Hindlimb muscle (tissue), 1 donor: ENCODE measurements around the gene PRDX4. TPM values are rescaled to one million over a fixed set of nuclear protein-coding genes. Genes with fewer than 3 reads are reported as not detected.
"Not testable (repeated sequence)": the region's sequence is repeated elsewhere in the genome, so short reads cannot be mapped to it uniquely, and the experiment has no call there.

ENCODE experiments used
- DNase-seq: peaks from one replicate; pipeline ENCODE4 v3.0.0-alpha.2; 2013
- polyA plus RNA-seq: library from polyadenylated mRNA; unstranded; fragments of 120-200 nt; gene quantifications from one replicate; pipeline ENCODE4 v1.2.1, GENCODE V29; 2013; ENCODE audit not compliant: insufficient read length

Gene PRDX4
- polyA plus RNA-seq, 1 donor: 57.3 TPM

DNA sequence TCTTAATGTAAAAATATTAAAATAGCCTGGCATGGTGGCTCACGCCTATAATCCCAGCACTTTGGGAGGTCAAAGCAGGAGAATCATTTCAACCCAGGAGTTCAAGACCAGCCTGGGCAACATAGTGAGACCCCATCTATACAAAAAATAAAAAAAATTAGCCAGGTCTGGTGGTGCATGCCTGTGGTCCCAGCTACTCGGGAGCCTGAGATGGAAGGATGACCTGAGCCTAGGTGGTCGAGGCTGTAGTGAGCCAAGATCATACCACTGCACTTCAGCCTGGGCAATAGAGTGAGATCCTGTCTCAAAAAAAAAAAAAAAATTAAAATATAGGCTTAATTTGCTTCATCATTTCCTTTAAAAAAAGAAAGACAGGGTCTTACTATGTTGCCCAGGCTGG is 9.2 kb downstream of the PRDX4 start:
- not testable (repeated sequence) for DNase-seq

DNA sequence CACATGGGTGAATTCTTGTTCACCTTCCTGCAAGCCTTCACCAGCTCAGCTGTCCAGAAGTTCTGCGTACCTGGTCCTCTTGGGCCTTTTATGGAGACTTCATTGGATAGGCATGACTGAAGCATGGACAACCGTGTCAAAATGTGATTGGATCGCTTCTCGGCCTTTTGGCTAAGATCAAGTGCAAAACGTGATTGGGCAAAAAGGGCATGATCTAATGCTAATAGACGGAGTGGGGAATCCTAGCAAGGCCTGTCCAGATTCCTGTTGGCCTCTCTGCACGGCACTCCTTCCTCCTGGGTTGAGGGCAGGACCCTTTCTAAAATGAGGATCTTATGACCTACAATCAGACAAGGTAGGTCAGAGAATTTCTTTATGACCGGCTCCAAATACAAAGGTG is 24.9 kb downstream of the PRDX4 start:
- DNase-seq: no peak

- DNase-seq: peak; percentile 39
These were observed 27.3 kb downstream of the PRDX4 start for GRCh38 chrX:23694606-23695005.

- DNase-seq: no peak
These were observed 32.4 kb downstream of the PRDX4 start for GRCh38 chrX:23699636-23700194.

DNA sequence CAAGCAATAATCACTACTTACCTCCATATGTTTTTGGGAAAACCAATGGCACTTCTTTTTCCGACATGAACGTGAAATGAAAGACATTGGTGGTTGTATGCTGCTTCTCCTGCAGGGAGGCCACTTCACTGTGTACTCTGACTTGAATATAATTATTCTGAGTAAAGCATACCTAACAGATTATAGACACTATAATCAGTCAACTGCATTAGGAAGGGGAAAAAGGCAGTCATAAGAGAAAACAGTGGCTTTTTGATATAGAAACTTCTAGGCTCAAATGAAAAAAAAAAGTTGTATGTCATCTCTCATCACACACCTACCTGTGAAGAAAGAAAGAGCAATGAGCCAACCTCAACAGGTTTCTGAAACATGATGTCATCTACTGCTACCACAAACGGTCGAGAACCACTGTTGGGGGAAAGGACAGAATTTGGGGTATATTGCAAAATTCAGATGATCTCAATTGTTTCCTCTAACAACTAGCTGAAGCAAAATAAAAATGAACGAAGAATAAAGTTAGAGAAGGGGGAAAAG is 37.4 kb downstream of the PRDX4 start:
- DNase-seq: no peak

DNA sequence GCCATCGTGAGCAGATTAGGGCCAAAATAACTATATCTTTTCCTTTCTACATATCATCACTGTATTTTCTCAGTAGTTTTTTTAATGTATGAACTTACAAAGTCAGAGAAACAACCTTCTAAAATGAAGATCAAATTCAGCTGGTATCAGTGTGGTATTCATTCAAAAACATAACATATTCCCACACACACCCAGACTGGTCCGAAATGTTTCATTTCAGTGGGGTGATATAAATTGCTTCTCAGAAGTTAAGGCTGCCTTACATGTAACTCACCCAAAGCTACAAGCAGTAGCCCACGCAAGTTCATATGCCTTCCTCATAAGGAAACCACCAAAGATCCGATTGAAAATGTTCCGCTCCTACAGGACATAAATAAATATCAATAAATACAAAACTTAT is 37.9 kb downstream of the PRDX4 start:
- DNase-seq: no peak

- DNase-seq: no peak
These were observed 52.9 kb downstream of the PRDX4 start for GRCh38 chrX:23720117-23720677.

- no peak for DNase-seq
These were observed 58.9 kb downstream of the PRDX4 start for GRCh38 chrX:23726191-23726590.

GRCh38 chrX:23727206-23727605 is 59.9 kb downstream of the PRDX4 start:
- no peak for DNase-seq

DNA sequence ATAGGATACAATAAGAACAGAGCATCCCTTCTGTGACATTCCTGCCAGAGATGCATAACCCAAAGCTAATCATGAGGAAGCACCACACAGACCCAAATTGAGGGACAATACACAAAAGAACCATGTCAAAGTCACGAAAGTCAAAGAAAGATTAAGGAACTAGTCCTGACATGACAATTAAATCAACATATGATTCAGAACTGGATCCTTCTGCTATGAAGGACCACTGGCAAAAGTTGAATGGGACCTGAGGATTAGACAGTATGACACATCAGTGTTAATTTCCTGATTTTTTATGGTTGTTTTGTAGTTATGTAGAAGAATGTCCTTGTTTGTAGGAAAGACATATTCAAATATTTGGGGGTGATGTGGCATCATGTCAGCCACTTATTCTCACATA is 61.9 kb downstream of the PRDX4 start:
- DNase-seq: no peak

DNA sequence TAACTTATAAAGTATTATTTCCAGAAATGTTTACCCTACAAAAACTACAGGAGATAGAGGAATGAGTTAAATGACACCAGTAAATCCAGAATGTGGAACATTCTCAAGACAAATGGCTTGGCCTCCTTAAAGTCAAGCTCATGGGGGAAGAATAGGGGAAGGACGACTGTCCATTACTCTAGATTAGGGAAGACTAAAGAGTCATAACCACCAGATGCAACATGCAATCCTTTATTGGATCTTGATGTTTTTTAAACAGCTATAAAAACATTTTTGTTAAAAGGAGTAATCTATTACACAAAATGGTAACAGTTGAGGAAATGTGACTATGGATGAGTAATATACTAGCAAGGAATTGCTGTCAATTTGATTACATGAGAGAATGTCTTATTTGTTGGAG is 64.7 kb downstream of the PRDX4 start:
- no peak for DNase-seq

DNA sequence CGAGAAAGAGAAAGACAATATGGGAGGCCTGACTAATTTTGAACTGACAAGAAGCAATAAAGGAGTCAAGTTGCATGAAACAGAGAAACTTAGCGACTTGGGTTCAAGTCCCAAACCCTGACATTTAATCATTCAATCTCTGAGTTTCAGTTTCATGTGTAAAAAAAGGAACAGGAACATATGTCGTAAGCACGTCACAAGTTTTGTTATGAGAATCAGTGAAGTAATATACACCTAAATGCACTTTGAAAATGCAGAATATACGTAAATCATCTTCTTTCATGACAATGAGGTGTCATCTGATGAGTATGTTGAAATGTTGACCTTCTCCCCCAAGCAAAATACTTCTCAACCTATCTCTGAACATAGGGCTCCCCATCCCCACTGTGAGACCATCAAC is 65.4 kb downstream of the PRDX4 start:
- DNase-seq: no peak

Other genes with a start within 250 kb of the PRDX4 start
- gene ACOT9, start 75.8 kb downstream of the PRDX4 start, polyA plus RNA-seq: 59.3 TPM
- 36.6 TPM for gene SAT1, start 115.7 kb downstream of the PRDX4 start, polyA plus RNA-seq
- gene APOO, start 240.4 kb downstream of the PRDX4 start, polyA plus RNA-seq: 19.3 TPM
- gene CXorf58, start 240.5 kb downstream of the PRDX4 start, polyA plus RNA-seq: not detected